GM19372 (cell line): ENCODE measurements around the gene F12.

Experiments used
- ATAC-seq: cut with Tn5 transposase; IDR thresholded peaks from one replicate; pipeline ENCODE4 v1.9.1; 2021; ENCODE audit warnings: mild to moderate bottlenecking, low read depth, moderate library complexity; ENCODE audit not compliant: unreplicated experiment

The F12 gene

GRCh38 chr5:177409043-177409801 lies at the start of gene F12:
F12 (minus strand) TSS chr5:177409564; CDS start chr5:177409527, 37 bp downstream.
- ATAC-seq: no peak

GRCh38 chr5:177458912-177459350 lies 49.6 kb upstream of the F12 start:
- no peak for ATAC-seq

GRCh38 chr5:177457852-177458681 lies 48.7 kb upstream of the F12 start:
- ATAC-seq: no peak

- peak; percentile 41 for ATAC-seq
These were observed 47.9 kb upstream of the F12 start for GRCh38 chr5:177456976-177457851.

GRCh38 chr5:177456591-177456964 lies 47.2 kb upstream of the F12 start:
- no peak for ATAC-seq

GRCh38 chr5:177455661-177456590 lies 46.6 kb upstream of the F12 start:
- ATAC-seq: peak; percentile 11

GRCh38 chr5:177455036-177455660 lies 45.8 kb upstream of the F12 start:
- peak; percentile 48 for ATAC-seq

- ATAC-seq: peak; percentile 46
These were observed 45.2 kb upstream of the F12 start for GRCh38 chr5:177454397-177455035.

- no peak for ATAC-seq
These were observed 44.6 kb upstream of the F12 start for GRCh38 chr5:177453852-177454396.

GRCh38 chr5:177452688-177453638 lies 43.6 kb upstream of the F12 start:
- no peak for ATAC-seq

GRCh38 chr5:177450667-177451424 lies 41.5 kb upstream of the F12 start:
- no peak for ATAC-seq

- ATAC-seq: no peak
These were observed 40.0 kb upstream of the F12 start for GRCh38 chr5:177449140-177450061.

GRCh38 chr5:177448244-177448950 lies 39.0 kb upstream of the F12 start:
- no peak for ATAC-seq

GRCh38 chr5:177447611-177448243 lies 38.4 kb upstream of the F12 start:
- no peak for ATAC-seq
